Memory B cell (primary cell): ENCODE measurements around the gene NDUFAF7.
A peak's percentile ranks its signal among the peaks of the same experiment; 100 is the strongest.

Source experiments
- ATAC-seq: fragments of 150-1000 bp; cut with Tn5 transposase; 2 replicates; pipeline ENCODE4 v1.10.0; 2021; ENCODE audit warnings: low read depth, mild to moderate bottlenecking, moderate library complexity
- DNase-seq, 2 donors: peaks; one replicate each; pipeline ENCODE4 v3.0.0; 2022; ENCODE audit warnings: low spot score in 2 of 2
- H3K27ac Mint-ChIP-seq: one replicate; pipeline ENCODE4 v1.8.0; 2022; ENCODE audit warnings: mild to moderate bottlenecking, moderate library complexity, mixed read lengths
- H3K27me3 Mint-ChIP-seq: one replicate; pipeline ENCODE4 v1.8.0; 2022; ENCODE audit warnings: mixed read lengths
- H3K36me3 Mint-ChIP-seq: one replicate; pipeline ENCODE4 v1.8.0; 2022; ENCODE audit warnings: mild to moderate bottlenecking, mixed read lengths
- H3K4me1 Mint-ChIP-seq: one replicate; pipeline ENCODE4 v1.8.0; 2022; ENCODE audit warnings: mixed read lengths
- H3K4me3 Mint-ChIP-seq: one replicate; pipeline ENCODE4 v1.8.0; 2022; ENCODE audit warnings: mild to moderate bottlenecking, moderate library complexity, mixed read lengths
- H3K9me3 Mint-ChIP-seq: one replicate; pipeline ENCODE4 v1.8.0; 2022; ENCODE audit warnings: mixed read lengths

Gene NDUFAF7

GRCh38 chr2:37232131-37232933 is 874 bp downstream of the NDUFAF7 start:
- Mint-ChIP-seq H3K4me3 (no peak overlapping the region), H3K27ac (no peak overlapping the region), H3K9me3 (no peaks in the 10 kb centered on the region), H3K4me1 (peaks cover 14% of the 10 kb centered on the region), H3K27me3 (no peaks in the 10 kb centered on the region), H3K36me3 (peaks cover 15% of the 10 kb centered on the region)
- DNase-seq: no peak
- no peak for ATAC-seq

DNA sequence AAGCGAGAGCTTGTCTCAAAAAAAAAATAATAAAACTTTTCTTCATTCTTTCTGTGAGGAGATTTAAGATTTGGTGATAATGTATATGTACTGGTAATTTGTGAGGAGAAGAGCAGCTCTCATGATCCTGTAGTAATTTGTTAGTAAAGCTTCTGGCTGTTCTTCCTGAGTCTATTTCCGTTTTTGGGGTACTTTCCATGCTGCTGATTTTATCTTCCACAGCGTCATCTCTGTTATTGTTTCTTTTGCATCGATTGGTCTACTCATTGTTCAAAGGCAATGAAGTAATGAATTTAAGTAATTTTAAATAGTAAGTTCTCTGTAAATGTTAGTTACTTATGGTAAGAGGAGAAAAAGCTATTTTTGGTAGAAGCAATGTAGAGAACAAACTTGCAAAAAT is 12.0 kb downstream of the NDUFAF7 start:
- Mint-ChIP-seq H3K27me3 (no peaks in the 10 kb centered on the region), H3K4me3 (no peak overlapping the region), H3K27ac (peak overlapping the region; percentile 60), H3K9me3 (no peaks in the 10 kb centered on the region), H3K36me3 (peaks cover 26% of the 10 kb centered on the region), H3K4me1 (no peaks in the 10 kb centered on the region)
- no peak for ATAC-seq
- no peak for DNase-seq

- Mint-ChIP-seq H3K36me3 (peaks cover 24% of the 10 kb centered on the region), H3K9me3 (no peaks in the 10 kb centered on the region), H3K27ac (peak overlapping the region; percentile 60), H3K4me3 (no peak overlapping the region), H3K27me3 (no peaks in the 10 kb centered on the region), H3K4me1 (no peaks in the 10 kb centered on the region)
- DNase-seq (no peak), ATAC-seq (no peak)
Observed at GRCh38 chr2:37244017-37244416, 12.6 kb downstream of the NDUFAF7 start.

- Mint-ChIP-seq H3K4me3 (no peak overlapping the region), H3K36me3 (peaks cover 24% of the 10 kb centered on the region), H3K4me1 (no peaks in the 10 kb centered on the region), H3K9me3 (no peaks in the 10 kb centered on the region), H3K27ac (peak overlapping the region; percentile 63), H3K27me3 (no peaks in the 10 kb centered on the region)
- DNase-seq (no peak), ATAC-seq (no peak)
Observed at GRCh38 chr2:37244755-37245154, 13.3 kb downstream of the NDUFAF7 start.

DNA sequence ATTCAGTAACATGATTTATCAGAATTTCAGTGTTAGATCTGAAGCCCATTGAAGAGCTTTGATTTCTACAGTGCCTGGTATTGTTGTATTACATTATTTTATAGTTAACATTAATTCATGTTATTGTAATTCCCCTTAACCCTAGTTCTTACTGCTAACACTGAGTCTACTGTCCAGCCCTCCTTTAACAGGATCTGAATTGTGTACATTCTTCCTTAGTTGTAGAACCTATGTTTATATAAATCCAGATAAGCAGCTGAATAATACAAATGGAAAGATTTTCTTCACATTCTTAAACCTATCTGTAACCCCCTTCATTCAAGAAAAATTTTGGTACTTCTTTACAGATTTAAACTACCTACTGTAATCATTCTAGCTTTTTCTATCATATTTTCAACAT is 14.7 kb downstream of the NDUFAF7 start:
- no peak for DNase-seq
- Mint-ChIP-seq H3K9me3 (no peaks in the 10 kb centered on the region), H3K4me1 (no peaks in the 10 kb centered on the region), H3K27me3 (no peaks in the 10 kb centered on the region), H3K4me3 (no peak overlapping the region), H3K36me3 (peaks cover 22% of the 10 kb centered on the region), H3K27ac (no peak overlapping the region)
- no peak for ATAC-seq

DNA sequence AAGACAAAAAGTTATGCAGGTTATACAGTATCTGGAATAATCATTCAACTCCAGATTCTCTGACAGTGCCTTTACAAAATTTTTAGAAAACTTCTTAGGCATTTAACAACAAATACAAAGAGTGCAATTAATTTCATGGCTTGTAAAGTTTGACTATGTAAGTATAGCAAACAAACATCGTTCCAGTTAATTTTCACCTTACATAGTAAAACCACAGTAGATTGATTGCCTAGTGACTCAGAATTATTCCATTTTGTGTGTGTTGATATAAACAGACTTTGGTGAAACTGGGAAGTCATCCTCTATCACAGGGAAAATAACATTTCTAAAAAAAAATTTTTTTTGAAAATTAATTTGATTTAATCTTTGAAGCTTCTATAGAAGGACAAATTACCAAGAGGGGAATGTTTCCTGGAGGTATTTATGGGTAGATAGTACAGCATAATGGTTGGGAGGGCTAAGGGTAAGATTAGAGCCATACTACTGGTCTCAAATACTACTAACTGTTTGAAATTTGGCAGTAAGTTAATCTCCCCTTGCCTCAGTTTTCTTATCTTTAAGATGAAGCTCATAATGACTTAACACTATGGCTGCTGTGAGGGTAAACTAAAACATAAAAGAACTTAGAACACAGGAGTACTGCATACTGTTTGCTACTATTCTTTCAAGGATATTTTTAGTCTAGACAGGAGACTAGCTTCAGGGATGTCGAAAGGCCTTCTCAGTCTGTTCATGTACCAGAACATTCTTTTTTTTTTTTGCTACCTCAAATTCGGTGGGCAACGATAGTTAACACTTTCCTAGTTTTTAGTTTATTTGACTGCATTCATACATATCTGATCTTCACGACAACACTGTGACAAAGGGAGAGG is 19.6 kb downstream of the NDUFAF7 start:
- no peak overlapping the region for H3K4me3 Mint-ChIP-seq
- peak overlapping the region; percentile 68 for H3K27ac Mint-ChIP-seq
- no peaks in the 10 kb centered on the region for H3K27me3 Mint-ChIP-seq
- H3K4me1 Mint-ChIP-seq: no peaks in the 10 kb centered on the region
- ATAC-seq: no peak
- DNase-seq: no peak
- H3K9me3 Mint-ChIP-seq: no peaks in the 10 kb centered on the region
- peaks cover 25% of the 10 kb centered on the region for H3K36me3 Mint-ChIP-seq

DNA sequence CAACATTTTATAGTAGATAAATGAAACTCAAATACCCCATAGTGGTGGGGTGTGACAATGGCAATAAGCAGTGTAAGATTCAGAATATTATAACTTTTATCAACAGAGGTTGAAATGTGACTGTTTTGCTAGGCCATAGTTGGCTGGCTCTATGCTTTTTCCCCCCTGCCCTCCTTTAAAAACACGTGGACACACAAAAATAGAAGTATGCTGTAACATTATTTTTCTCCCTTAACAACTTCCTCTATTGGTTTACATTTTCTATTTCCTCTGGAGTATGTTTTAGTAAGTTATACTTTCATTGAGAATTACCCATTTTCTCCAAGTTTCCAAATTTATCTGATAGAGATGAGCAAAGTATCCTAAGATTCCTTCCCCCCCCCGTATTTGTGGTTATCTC is 31.1 kb downstream of the NDUFAF7 start:
- Mint-ChIP-seq H3K4me1 (peaks cover 20% of the 10 kb centered on the region), H3K36me3 (peaks cover 9% of the 10 kb centered on the region), H3K27ac (peak overlapping the region; percentile 53), H3K4me3 (no peak overlapping the region), H3K27me3 (no peaks in the 10 kb centered on the region), H3K9me3 (no peaks in the 10 kb centered on the region)
- DNase-seq (no peak), ATAC-seq (peak; percentile 56)

GRCh38 chr2:37263839-37264238 is 32.4 kb downstream of the NDUFAF7 start:
- DNase-seq: no peak
- no peaks in the 10 kb centered on the region for H3K27me3 Mint-ChIP-seq
- ATAC-seq: no peak
- H3K4me1 Mint-ChIP-seq: peaks cover 20% of the 10 kb centered on the region
- H3K36me3 Mint-ChIP-seq: peaks cover 17% of the 10 kb centered on the region
- H3K4me3 Mint-ChIP-seq: no peak overlapping the region
- peak overlapping the region; percentile 68 for H3K27ac Mint-ChIP-seq
- no peaks in the 10 kb centered on the region for H3K9me3 Mint-ChIP-seq

GRCh38 chr2:37267685-37268084 is 36.2 kb downstream of the NDUFAF7 start:
- Mint-ChIP-seq H3K27me3 (no peaks in the 10 kb centered on the region), H3K4me3 (no peak overlapping the region), H3K36me3 (peaks cover 27% of the 10 kb centered on the region), H3K9me3 (no peaks in the 10 kb centered on the region), H3K27ac (no peak overlapping the region), H3K4me1 (peaks cover 15% of the 10 kb centered on the region)
- DNase-seq: no peak
- no peak for ATAC-seq

DNA sequence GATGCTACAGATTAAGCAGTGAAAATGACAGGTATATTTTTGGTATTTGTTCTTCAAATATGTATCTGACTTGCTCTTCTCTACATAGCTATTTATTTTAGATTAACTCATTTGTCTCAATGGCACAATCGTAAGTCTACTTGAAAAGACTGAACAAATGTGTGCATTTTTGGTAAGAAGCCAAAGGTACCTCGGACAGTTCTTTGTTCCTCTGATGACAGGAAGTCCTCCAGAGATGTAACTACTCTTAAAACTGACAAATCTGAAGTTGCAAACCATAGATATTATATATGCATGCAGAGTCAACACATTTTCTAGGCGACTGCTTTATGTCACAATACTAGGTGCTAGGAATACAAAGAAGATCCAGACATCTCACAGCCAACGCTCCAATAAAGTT is 36.7 kb downstream of the NDUFAF7 start:
- Mint-ChIP-seq H3K9me3 (no peaks in the 10 kb centered on the region), H3K27ac (peak overlapping the region; percentile 21), H3K4me1 (peaks cover 12% of the 10 kb centered on the region)

GRCh38 chr2:37271376-37272067 is 40.1 kb downstream of the NDUFAF7 start:
- H3K4me3 Mint-ChIP-seq: no peak overlapping the region
- H3K9me3 Mint-ChIP-seq: no peaks in the 10 kb centered on the region
- peak overlapping the region; percentile 14 for H3K27ac Mint-ChIP-seq
- DNase-seq (no peak), ATAC-seq (no peak)
- H3K36me3 Mint-ChIP-seq: peaks cover 29% of the 10 kb centered on the region
- H3K4me1 Mint-ChIP-seq: no peaks in the 10 kb centered on the region
- no peaks in the 10 kb centered on the region for H3K27me3 Mint-ChIP-seq

More for the DNA sequence above, 36.7 kb downstream of the NDUFAF7 start:
- DNase-seq (no peak), ATAC-seq (no peak)
- Mint-ChIP-seq H3K4me3 (no peak overlapping the region), H3K27me3 (no peaks in the 10 kb centered on the region), H3K36me3 (peaks cover 27% of the 10 kb centered on the region)

GRCh38 chr2:37274359-37274965 is 43.0 kb downstream of the NDUFAF7 start:
- H3K36me3 Mint-ChIP-seq: peaks cover 18% of the 10 kb centered on the region
- no peak overlapping the region for H3K4me3 Mint-ChIP-seq
- H3K27me3 Mint-ChIP-seq: no peaks in the 10 kb centered on the region
- H3K4me1 Mint-ChIP-seq: no peaks in the 10 kb centered on the region
- no peaks in the 10 kb centered on the region for H3K9me3 Mint-ChIP-seq
- ATAC-seq (no peak), DNase-seq (no peak)
- H3K27ac Mint-ChIP-seq: no peak overlapping the region

- no peaks in the 10 kb centered on the region for H3K4me1 Mint-ChIP-seq
- no peak for ATAC-seq
- H3K27me3 Mint-ChIP-seq: no peaks in the 10 kb centered on the region
- H3K4me3 Mint-ChIP-seq: no peak overlapping the region
- no peak for DNase-seq
- H3K27ac Mint-ChIP-seq: no peak overlapping the region
- H3K36me3 Mint-ChIP-seq: peaks cover 20% of the 10 kb centered on the region
- no peaks in the 10 kb centered on the region for H3K9me3 Mint-ChIP-seq
Observed at GRCh38 chr2:37276291-37276690, 44.8 kb downstream of the NDUFAF7 start.

DNA sequence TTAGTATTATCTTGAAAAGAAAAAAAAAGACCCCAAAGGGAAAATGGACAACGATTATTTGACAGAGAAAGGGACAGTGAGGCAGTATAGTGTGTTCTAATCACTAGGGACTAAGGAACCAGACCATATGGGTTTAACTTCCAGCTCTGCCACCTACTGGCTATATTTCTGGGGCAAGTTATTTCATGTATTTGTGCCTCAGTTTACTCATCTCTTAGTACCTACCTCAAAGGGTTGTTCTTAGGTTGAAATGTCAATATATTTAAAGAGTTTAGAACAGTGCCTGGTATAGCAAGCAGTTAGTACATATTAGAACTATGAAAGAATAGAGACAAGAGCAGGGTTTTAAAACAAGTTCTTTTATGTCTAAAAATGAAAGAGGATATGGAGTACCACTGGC is 50.5 kb downstream of the NDUFAF7 start:
- H3K27ac Mint-ChIP-seq: peak overlapping the region; percentile 16
- no peaks in the 10 kb centered on the region for H3K27me3 Mint-ChIP-seq
- ATAC-seq (no peak), DNase-seq (no peak)
- H3K4me1 Mint-ChIP-seq: no peaks in the 10 kb centered on the region
- peaks cover 17% of the 10 kb centered on the region for H3K36me3 Mint-ChIP-seq
- no peak overlapping the region for H3K4me3 Mint-ChIP-seq
- H3K9me3 Mint-ChIP-seq: no peaks in the 10 kb centered on the region
